ENCODE data around the gene RBM33. TPM values are rescaled to one million over a fixed set of nuclear protein-coding genes. Genes with fewer than 3 reads are reported as not detected.

RBM33 gene
- total and polyA plus RNA-seq, 9 of the 15 experiments (the other 6 are each of a cell fraction or from before 2014, with no cell fraction given), result 4.4 to 80.7 (median 27.3) TPM

GRCh38 chr7:155660059-155660757, 15.7 kb downstream of the RBM33 start (continued):
- TF ChIP-seq ZNF407 (IDR thresholded peaks at IDR 0.05; ENCODE audit: low read depth) (no peak), ZNF140 (CRISPR knock-in tag; IDR thresholded peaks at IDR 0.05) (no peak), ZNF212 (CRISPR knock-in tag; IDR thresholded peaks at IDR 0.05) (no peak), IRF1 (CRISPR knock-in tag; IDR thresholded peaks at IDR 0.05; ENCODE audit: borderline replicate concordance) (no peak), U2AF1 (optimal IDR thresholded peaks at IDR 0.05; ENCODE audit: low read depth, low read length) (no peak), RFX7 (CRISPR knock-in tag; IDR thresholded peaks at IDR 0.05) (no peak), HDAC8 (tag; IDR thresholded peaks at IDR 0.05) (no peak), PCBP2 (IDR thresholded peaks at IDR 0.05; ENCODE audit: low read depth, low read length, poor library complexity, severe bottlenecking) (no peak), GTF2A2 (tag; IDR thresholded peaks at IDR 0.05) (no peak), ZNF3 (CRISPR knock-in tag; IDR thresholded peaks at IDR 0.05) (no peak), KHSRP (IDR thresholded peaks at IDR 0.05) (no peak), TFAM (CRISPR knock-in tag; conservative IDR thresholded peaks at IDR 0.05) (no peak), ZNF197 (CRISPR knock-in tag; IDR thresholded peaks at IDR 0.05; ENCODE audit: low read depth) (no peak), POLR3A (IDR thresholded peaks at IDR 0.05; ENCODE audit: borderline replicate concordance, extremely low read depth, insufficient read depth, insufficient read length) (no peak), HNRNPL (IDR thresholded peaks at IDR 0.05; ENCODE audit: low read depth, low read length) (no peak), NR2C1 (IDR thresholded peaks at IDR 0.05) (no peak), NR2C1 (tag; IDR thresholded peaks at IDR 0.05) (no peak), ETV5 (CRISPR knock-in tag; IDR thresholded peaks at IDR 0.05; ENCODE audit: low read depth) (no peak), HNRNPH1 (optimal IDR thresholded peaks at IDR 0.05; ENCODE audit: low read depth, low read length) (no peak), ID3 (CRISPR knock-in tag; IDR thresholded peaks at IDR 0.05) (no peak), ID3 (tag; IDR thresholded peaks at IDR 0.05) (no peak)

Measured in K562 (cell line).